ENCODE results near the gene MISP3.

Gene MISP3

GRCh38 chr19:14061081-14061749, 11.4 kb upstream of the MISP3 start (continued):
- TF ChIP-seq, protein P1, sequence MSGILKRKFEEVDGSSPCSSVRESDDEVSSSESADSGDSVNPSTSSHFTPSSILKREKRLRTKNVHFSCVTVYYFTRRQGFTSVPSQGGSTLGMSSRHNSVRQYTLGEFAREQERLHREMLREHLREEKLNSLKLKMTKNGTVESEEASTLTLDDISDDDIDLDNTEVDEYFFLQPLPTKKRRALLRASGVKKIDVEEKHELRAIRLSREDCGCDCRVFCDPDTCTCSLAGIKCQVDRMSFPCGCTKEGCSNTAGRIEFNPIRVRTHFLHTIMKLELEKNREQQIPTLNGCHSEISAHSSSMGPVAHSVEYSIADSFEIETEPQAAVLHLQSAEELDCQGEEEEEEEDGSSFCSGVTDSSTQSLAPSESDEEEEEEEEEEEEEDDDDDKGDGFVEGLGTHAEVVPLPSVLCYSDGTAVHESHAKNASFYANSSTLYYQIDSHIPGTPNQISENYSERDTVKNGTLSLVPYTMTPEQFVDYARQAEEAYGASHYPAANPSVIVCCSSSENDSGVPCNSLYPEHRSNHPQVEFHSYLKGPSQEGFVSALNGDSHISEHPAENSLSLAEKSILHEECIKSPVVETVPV (CRISPR knock-in tag; IDR thresholded peaks at IDR 0.05): no peak
- no peak for TF ChIP-seq ZNF70 (CRISPR knock-in tag; IDR thresholded peaks at IDR 0.05)

- no peak for ATAC-seq
- no peak for TF ChIP-seq OSR1 (CRISPR knock-in tag; IDR thresholded peaks at IDR 0.05)
- TF ChIP-seq, protein P1 (CRISPR knock-in tag; IDR thresholded peaks at IDR 0.05): no peak
- TF ChIP-seq CREB5 (CRISPR knock-in tag; IDR thresholded peaks at IDR 0.05; ENCODE audit: low read depth): no peak
- TF ChIP-seq ZNF70 (CRISPR knock-in tag; IDR thresholded peaks at IDR 0.05): no peak
- TF ChIP-seq ZNF565 (CRISPR knock-in tag; conservative IDR thresholded peaks at IDR 0.05; ENCODE audit: low read depth): no peak
- no peak for TF ChIP-seq TOX (CRISPR knock-in tag; IDR thresholded peaks at IDR 0.05; ENCODE audit: borderline replicate concordance)
- no peak for TF ChIP-seq ESRRG (CRISPR knock-in tag; IDR thresholded peaks at IDR 0.05)
- no peak for TF ChIP-seq ARNTL (CRISPR knock-in tag; IDR thresholded peaks at IDR 0.05; ENCODE audit: borderline replicate concordance, low read depth)
- no peak for TF ChIP-seq CSDC2 (CRISPR knock-in tag; IDR thresholded peaks at IDR 0.05)
- TF ChIP-seq ZFP30 (CRISPR knock-in tag; IDR thresholded peaks at IDR 0.05): no peak
- TF ChIP-seq POU6F1 (CRISPR knock-in tag; IDR thresholded peaks at IDR 0.05; ENCODE audit: borderline replicate concordance, low read depth): no peak
Measured at GRCh38 chr19:14061751-14062557, 10.6 kb upstream of the MISP3 start, which contains the start of gene PALM3. Gene PALM3 (minus strand): TSS chr19:14062076. CDS start chr19:14061980, 96 bp downstream.

GRCh38 chr19:14062558-14062855, 10.1 kb upstream of the MISP3 start:
- TF ChIP-seq RARB (CRISPR knock-in tag; IDR thresholded peaks at IDR 0.05): no peak
- TF ChIP-seq TCF4 (CRISPR knock-in tag; IDR thresholded peaks at IDR 0.05; ENCODE audit: borderline replicate concordance): no peak
- TF ChIP-seq BACH2 (CRISPR knock-in tag; IDR thresholded peaks at IDR 0.05; ENCODE audit: borderline replicate concordance): no peak
- no peak for TF ChIP-seq PPARA (CRISPR knock-in tag; IDR thresholded peaks at IDR 0.05; ENCODE audit: borderline replicate concordance)
- TF ChIP-seq ESRRG (CRISPR knock-in tag; IDR thresholded peaks at IDR 0.05): no peak
- no peak for TF ChIP-seq TOX (CRISPR knock-in tag; IDR thresholded peaks at IDR 0.05; ENCODE audit: borderline replicate concordance)
- TF ChIP-seq SNAI2 (CRISPR knock-in tag; IDR thresholded peaks at IDR 0.05): no peak
- TF ChIP-seq ARNTL (CRISPR knock-in tag; IDR thresholded peaks at IDR 0.05; ENCODE audit: borderline replicate concordance, low read depth): no peak
- TF ChIP-seq POU6F1 (CRISPR knock-in tag; IDR thresholded peaks at IDR 0.05; ENCODE audit: borderline replicate concordance, low read depth): no peak
- TF ChIP-seq ZC3H10 (CRISPR knock-in tag; IDR thresholded peaks at IDR 0.05): no peak
- TF ChIP-seq CSDC2 (CRISPR knock-in tag; IDR thresholded peaks at IDR 0.05): no peak
- TF ChIP-seq ZNF565 (CRISPR knock-in tag; conservative IDR thresholded peaks at IDR 0.05; ENCODE audit: low read depth): no peak
- TF ChIP-seq ISL1 (CRISPR knock-in tag; IDR thresholded peaks at IDR 0.05): no peak
- no peak for TF ChIP-seq CREB5 (CRISPR knock-in tag; IDR thresholded peaks at IDR 0.05; ENCODE audit: low read depth)
- TF ChIP-seq, protein P2, sequence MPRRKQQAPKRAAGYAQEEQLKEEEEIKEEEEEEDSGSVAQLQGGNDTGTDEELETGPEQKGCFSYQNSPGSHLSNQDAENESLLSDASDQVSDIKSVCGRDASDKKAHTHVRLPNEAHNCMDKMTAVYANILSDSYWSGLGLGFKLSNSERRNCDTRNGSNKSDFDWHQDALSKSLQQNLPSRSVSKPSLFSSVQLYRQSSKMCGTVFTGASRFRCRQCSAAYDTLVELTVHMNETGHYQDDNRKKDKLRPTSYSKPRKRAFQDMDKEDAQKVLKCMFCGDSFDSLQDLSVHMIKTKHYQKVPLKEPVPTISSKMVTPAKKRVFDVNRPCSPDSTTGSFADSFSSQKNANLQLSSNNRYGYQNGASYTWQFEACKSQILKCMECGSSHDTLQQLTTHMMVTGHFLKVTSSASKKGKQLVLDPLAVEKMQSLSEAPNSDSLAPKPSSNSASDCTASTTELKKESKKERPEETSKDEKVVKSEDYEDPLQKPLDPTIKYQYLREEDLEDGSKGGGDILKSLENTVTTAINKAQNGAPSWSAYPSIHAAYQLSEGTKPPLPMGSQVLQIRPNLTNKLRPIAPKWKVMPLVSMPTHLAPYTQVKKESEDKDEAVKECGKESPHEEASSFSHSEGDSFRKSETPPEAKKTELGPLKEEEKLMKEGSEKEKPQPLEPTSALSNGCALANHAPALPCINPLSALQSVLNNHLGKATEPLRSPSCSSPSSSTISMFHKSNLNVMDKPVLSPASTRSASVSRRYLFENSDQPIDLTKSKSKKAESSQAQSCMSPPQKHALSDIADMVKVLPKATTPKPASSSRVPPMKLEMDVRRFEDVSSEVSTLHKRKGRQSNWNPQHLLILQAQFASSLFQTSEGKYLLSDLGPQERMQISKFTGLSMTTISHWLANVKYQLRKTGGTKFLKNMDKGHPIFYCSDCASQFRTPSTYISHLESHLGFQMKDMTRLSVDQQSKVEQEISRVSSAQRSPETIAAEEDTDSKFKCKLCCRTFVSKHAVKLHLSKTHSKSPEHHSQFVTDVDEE (CRISPR knock-in tag; IDR thresholded peaks at IDR 0.05): no peak
- ATAC-seq: no peak

Measured in SK-N-SH treated with all-trans-retinoic acid at 6 μM for 48 hours (cell line).